ENCODE data around the gene CYTH1. TPM values are rescaled to one million over a fixed set of nuclear protein-coding genes. Genes with fewer than 3 reads are reported as not detected.

The CYTH1 gene
- polyA plus RNA-seq, 1 donor = 40.6 TPM

GRCh38 chr17:78738278-78738677 lies 43.8 kb downstream of the CYTH1 start:
- Histone ChIP-seq H3K27ac (ENCODE audit: low read length) (peak overlapping the region; percentile 82), H3K27me3 (ENCODE audit: control insufficient read depth, insufficient read depth, low read length) (no peaks in the 10 kb centered on the region), H3K9me3 (ENCODE audit: control insufficient read depth, low read depth, low read length) (no peaks in the 10 kb centered on the region), H3K4me3 (ENCODE audit: low read length) (no peak overlapping the region), H3K36me3 (ENCODE audit: control insufficient read depth, insufficient read depth, low read length) (no peaks in the 10 kb centered on the region), H3K4me1 (ENCODE audit: control insufficient read depth, insufficient read depth, low read length) (peaks cover 40% of the 10 kb centered on the region)
- 33% methylated on average over 1 of the region's 6 CpGs for WGBS (ENCODE audit: insufficient coverage, low lambda C conversion rate)
- DNase-seq = peak; percentile 80 to 90

- H3K27me3 ChIP-seq (ENCODE audit: control insufficient read depth, insufficient read depth, low read length) = no peaks in the 10 kb centered on the region
- no CpG with 5 or more reads among the region's 2 CpGs for WGBS (ENCODE audit: insufficient coverage, low lambda C conversion rate)
- H3K27ac ChIP-seq (ENCODE audit: low read length) = peak overlapping the region; percentile 82
- H3K4me1 ChIP-seq (ENCODE audit: control insufficient read depth, insufficient read depth, low read length) = peaks cover 40% of the 10 kb centered on the region
- DNase-seq = peak; percentile 54 to 68
- no peak overlapping the region for H3K4me3 ChIP-seq (ENCODE audit: low read length)
- no peaks in the 10 kb centered on the region for H3K36me3 ChIP-seq (ENCODE audit: control insufficient read depth, insufficient read depth, low read length)
- H3K9me3 ChIP-seq (ENCODE audit: control insufficient read depth, low read depth, low read length) = no peaks in the 10 kb centered on the region
Observed at GRCh38 chr17:78737332-78737731, 44.7 kb downstream of the CYTH1 start.

- no CpG with 5 or more reads among the region's 15 CpGs for WGBS (ENCODE audit: insufficient coverage, low lambda C conversion rate)
- DNase-seq = peak; percentile 93 to 96
- Histone ChIP-seq H3K27ac (ENCODE audit: low read length) (peak overlapping the region; percentile 82), H3K9me3 (ENCODE audit: control insufficient read depth, low read depth, low read length) (no peaks in the 10 kb centered on the region), H3K4me1 (ENCODE audit: control insufficient read depth, insufficient read depth, low read length) (peaks cover 35% of the 10 kb centered on the region), H3K4me3 (ENCODE audit: low read length) (peak overlapping the region; percentile 57), H3K36me3 (ENCODE audit: control insufficient read depth, insufficient read depth, low read length) (no peaks in the 10 kb centered on the region), H3K27me3 (ENCODE audit: control insufficient read depth, insufficient read depth, low read length) (no peaks in the 10 kb centered on the region)
Observed at GRCh38 chr17:78736526-78737079, 45.5 kb downstream of the CYTH1 start.

GRCh38 chr17:78735832-78736525 lies 46.1 kb downstream of the CYTH1 start:
- peak; percentile 81 to 92 for DNase-seq
- 0% methylated on average over 3 of the region's 6 CpGs for WGBS (ENCODE audit: insufficient coverage, low lambda C conversion rate)
- H3K4me3 ChIP-seq (ENCODE audit: low read length) = peak overlapping the region; percentile 57
- H3K4me1 ChIP-seq (ENCODE audit: control insufficient read depth, insufficient read depth, low read length) = peaks cover 35% of the 10 kb centered on the region
- peak overlapping the region; percentile 82 for H3K27ac ChIP-seq (ENCODE audit: low read length)
- H3K9me3 ChIP-seq (ENCODE audit: control insufficient read depth, low read depth, low read length) = no peaks in the 10 kb centered on the region
- no peaks in the 10 kb centered on the region for H3K27me3 ChIP-seq (ENCODE audit: control insufficient read depth, insufficient read depth, low read length)
- no peaks in the 10 kb centered on the region for H3K36me3 ChIP-seq (ENCODE audit: control insufficient read depth, insufficient read depth, low read length)

- H3K36me3 ChIP-seq (ENCODE audit: control insufficient read depth, insufficient read depth, low read length) = no peaks in the 10 kb centered on the region
- no CpG with 5 or more reads among the region's 16 CpGs for WGBS (ENCODE audit: insufficient coverage, low lambda C conversion rate)
- H3K4me1 ChIP-seq (ENCODE audit: control insufficient read depth, insufficient read depth, low read length) = peaks cover 34% of the 10 kb centered on the region
- DNase-seq = peak in 1 of 2 donors; percentile 56
- peak overlapping the region; percentile 82 for H3K27ac ChIP-seq (ENCODE audit: low read length)
- H3K27me3 ChIP-seq (ENCODE audit: control insufficient read depth, insufficient read depth, low read length) = no peaks in the 10 kb centered on the region
- H3K9me3 ChIP-seq (ENCODE audit: control insufficient read depth, low read depth, low read length) = no peaks in the 10 kb centered on the region
- peak overlapping the region; percentile 57 for H3K4me3 ChIP-seq (ENCODE audit: low read length)
Observed at GRCh38 chr17:78734793-78735641, 47.1 kb downstream of the CYTH1 start.

GRCh38 chr17:78732354-78732753 lies 49.7 kb downstream of the CYTH1 start:
- no CpG with 5 or more reads among the region's 1 CpG for WGBS (ENCODE audit: insufficient coverage, low lambda C conversion rate)
- H3K4me1 ChIP-seq (ENCODE audit: control insufficient read depth, insufficient read depth, low read length) = peaks cover 22% of the 10 kb centered on the region
- DNase-seq = no peak
- no peaks in the 10 kb centered on the region for H3K9me3 ChIP-seq (ENCODE audit: control insufficient read depth, low read depth, low read length)
- H3K4me3 ChIP-seq (ENCODE audit: low read length) = no peak overlapping the region
- peaks cover 3% of the 10 kb centered on the region for H3K36me3 ChIP-seq (ENCODE audit: control insufficient read depth, insufficient read depth, low read length)
- H3K27me3 ChIP-seq (ENCODE audit: control insufficient read depth, insufficient read depth, low read length) = no peaks in the 10 kb centered on the region
- H3K27ac ChIP-seq (ENCODE audit: low read length) = no peak overlapping the region

GRCh38 chr17:78731904-78732303 lies 50.2 kb downstream of the CYTH1 start:
- Histone ChIP-seq H3K27ac (ENCODE audit: low read length) (no peak overlapping the region), H3K4me1 (ENCODE audit: control insufficient read depth, insufficient read depth, low read length) (peaks cover 17% of the 10 kb centered on the region), H3K36me3 (ENCODE audit: control insufficient read depth, insufficient read depth, low read length) (peaks cover 5% of the 10 kb centered on the region), H3K4me3 (ENCODE audit: low read length) (no peak overlapping the region), H3K27me3 (ENCODE audit: control insufficient read depth, insufficient read depth, low read length) (no peaks in the 10 kb centered on the region), H3K9me3 (ENCODE audit: control insufficient read depth, low read depth, low read length) (no peaks in the 10 kb centered on the region)
- WGBS (ENCODE audit: insufficient coverage, low lambda C conversion rate) = no CpG with 5 or more reads among the region's 5 CpGs
- no peak for DNase-seq

GRCh38 chr17:78729641-78730040 lies 52.4 kb downstream of the CYTH1 start:
- Histone ChIP-seq H3K36me3 (ENCODE audit: control insufficient read depth, insufficient read depth, low read length) (peaks cover 5% of the 10 kb centered on the region), H3K27me3 (ENCODE audit: control insufficient read depth, insufficient read depth, low read length) (no peaks in the 10 kb centered on the region), H3K4me3 (ENCODE audit: low read length) (no peak overlapping the region), H3K4me1 (ENCODE audit: control insufficient read depth, insufficient read depth, low read length) (peaks cover 7% of the 10 kb centered on the region), H3K9me3 (ENCODE audit: control insufficient read depth, low read depth, low read length) (no peaks in the 10 kb centered on the region), H3K27ac (ENCODE audit: low read length) (no peak overlapping the region)
- WGBS (ENCODE audit: insufficient coverage, low lambda C conversion rate) = no CpG with 5 or more reads among the region's 1 CpG
- no peak for DNase-seq

GRCh38 chr17:78728495-78728894 lies 53.6 kb downstream of the CYTH1 start:
- DNase-seq = no peak
- Histone ChIP-seq H3K27me3 (ENCODE audit: control insufficient read depth, insufficient read depth, low read length) (no peaks in the 10 kb centered on the region), H3K4me3 (ENCODE audit: low read length) (no peak overlapping the region), H3K9me3 (ENCODE audit: control insufficient read depth, low read depth, low read length) (no peaks in the 10 kb centered on the region), H3K36me3 (ENCODE audit: control insufficient read depth, insufficient read depth, low read length) (peaks cover 5% of the 10 kb centered on the region), H3K27ac (ENCODE audit: low read length) (no peak overlapping the region), H3K4me1 (ENCODE audit: control insufficient read depth, insufficient read depth, low read length) (peaks cover 13% of the 10 kb centered on the region)
- 97% methylated on average over 6 of the region's 7 CpGs for WGBS (ENCODE audit: insufficient coverage, low lambda C conversion rate)

- Histone ChIP-seq H3K27me3 (ENCODE audit: control insufficient read depth, insufficient read depth, low read length) (no peaks in the 10 kb centered on the region), H3K4me1 (ENCODE audit: control insufficient read depth, insufficient read depth, low read length) (peaks cover 13% of the 10 kb centered on the region)
Observed at GRCh38 chr17:78727476-78728229, 54.4 kb downstream of the CYTH1 start.

More at GRCh38 chr17:78727476-78728229, 54.4 kb downstream of the CYTH1 start:
- Histone ChIP-seq H3K9me3 (ENCODE audit: control insufficient read depth, low read depth, low read length) (no peaks in the 10 kb centered on the region), H3K36me3 (ENCODE audit: control insufficient read depth, insufficient read depth, low read length) (peaks cover 5% of the 10 kb centered on the region), H3K4me3 (ENCODE audit: low read length) (no peak overlapping the region), H3K27ac (ENCODE audit: low read length) (no peak overlapping the region)
- no peak for DNase-seq
- no CpG with 5 or more reads among the region's 11 CpGs for WGBS (ENCODE audit: insufficient coverage, low lambda C conversion rate)
